ENCODE measurements around the gene SMKR1. TPM values are rescaled to one million over a fixed set of nuclear protein-coding genes. Genes with fewer than 3 reads are reported as not detected.

SMKR1 gene
- total RNA-seq, 2 donors from 2014 or later, result 0.59 to 6.6 TPM

- Histone ChIP-seq H3K9me3 (no peaks in the 10 kb centered on the region), H3K27me3 (replicated peaks; ENCODE audit: insufficient read depth) (no peaks in the 10 kb centered on the region), H3K4me1 (replicated peaks) (no peaks in the 10 kb centered on the region), H3K27ac (no peak overlapping the region), H3K36me3 (no peaks in the 10 kb centered on the region), H3K4me3 (no peak overlapping the region)
- intact Hi-C loops (cut with DNase I), result no loop called here
- no peak for DNase-seq (ENCODE audit: low spot score)
- 100% methylated on average over 1 of the region's 1 CpG for WGBS
- TF ChIP-seq POLR2AphosphoS5 (IDR thresholded peaks at IDR 0.05), result no peak
- no peak for TF ChIP-seq POLR2A (IDR thresholded peaks at IDR 0.05)
- TF ChIP-seq, protein P1, sequence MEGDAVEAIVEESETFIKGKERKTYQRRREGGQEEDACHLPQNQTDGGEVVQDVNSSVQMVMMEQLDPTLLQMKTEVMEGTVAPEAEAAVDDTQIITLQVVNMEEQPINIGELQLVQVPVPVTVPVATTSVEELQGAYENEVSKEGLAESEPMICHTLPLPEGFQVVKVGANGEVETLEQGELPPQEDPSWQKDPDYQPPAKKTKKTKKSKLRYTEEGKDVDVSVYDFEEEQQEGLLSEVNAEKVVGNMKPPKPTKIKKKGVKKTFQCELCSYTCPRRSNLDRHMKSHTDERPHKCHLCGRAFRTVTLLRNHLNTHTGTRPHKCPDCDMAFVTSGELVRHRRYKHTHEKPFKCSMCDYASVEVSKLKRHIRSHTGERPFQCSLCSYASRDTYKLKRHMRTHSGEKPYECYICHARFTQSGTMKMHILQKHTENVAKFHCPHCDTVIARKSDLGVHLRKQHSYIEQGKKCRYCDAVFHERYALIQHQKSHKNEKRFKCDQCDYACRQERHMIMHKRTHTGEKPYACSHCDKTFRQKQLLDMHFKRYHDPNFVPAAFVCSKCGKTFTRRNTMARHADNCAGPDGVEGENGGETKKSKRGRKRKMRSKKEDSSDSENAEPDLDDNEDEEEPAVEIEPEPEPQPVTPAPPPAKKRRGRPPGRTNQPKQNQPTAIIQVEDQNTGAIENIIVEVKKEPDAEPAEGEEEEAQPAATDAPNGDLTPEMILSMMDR (IDR thresholded peaks at IDR 0.05), result no peak
Measured at GRCh38 chr7:129493555-129493954, 8.8 kb upstream of the SMKR1 start.

DNA sequence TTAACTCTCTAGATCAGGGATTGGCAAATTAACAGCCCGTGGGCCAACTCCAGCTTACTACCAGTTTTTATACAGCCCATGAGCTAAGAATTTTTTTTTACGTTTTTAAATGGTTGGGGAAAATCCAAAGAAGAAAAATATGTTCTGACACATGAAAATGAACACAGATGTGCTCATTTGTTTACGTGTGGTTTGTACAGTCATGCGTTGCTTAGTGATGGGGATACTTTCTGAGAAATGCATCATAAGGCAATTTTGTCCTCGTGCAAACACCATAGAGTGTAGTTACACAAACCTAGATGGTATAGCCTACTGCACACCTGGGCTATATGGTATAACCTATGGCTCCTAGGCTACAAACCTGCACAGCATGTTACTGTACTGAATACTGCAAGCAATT, 8.3 kb upstream of the SMKR1 start:
- DNase-seq (ENCODE audit: low spot score), result no peak
- Histone ChIP-seq H3K27me3 (replicated peaks; ENCODE audit: insufficient read depth) (no peaks in the 10 kb centered on the region), H3K36me3 (no peaks in the 10 kb centered on the region), H3K9me3 (no peaks in the 10 kb centered on the region), H3K4me1 (replicated peaks) (no peaks in the 10 kb centered on the region), H3K27ac (no peak overlapping the region), H3K4me3 (no peak overlapping the region)
- intact Hi-C loops (cut with DNase I), result no loop called here
- 61% methylated on average over 5 of the region's 5 CpGs for WGBS
- TF ChIP-seq POLR2A (IDR thresholded peaks at IDR 0.05) (no peak), POLR2AphosphoS5 (IDR thresholded peaks at IDR 0.05) (no peak)
- TF ChIP-seq, protein P1 (IDR thresholded peaks at IDR 0.05), result no peak

DNA sequence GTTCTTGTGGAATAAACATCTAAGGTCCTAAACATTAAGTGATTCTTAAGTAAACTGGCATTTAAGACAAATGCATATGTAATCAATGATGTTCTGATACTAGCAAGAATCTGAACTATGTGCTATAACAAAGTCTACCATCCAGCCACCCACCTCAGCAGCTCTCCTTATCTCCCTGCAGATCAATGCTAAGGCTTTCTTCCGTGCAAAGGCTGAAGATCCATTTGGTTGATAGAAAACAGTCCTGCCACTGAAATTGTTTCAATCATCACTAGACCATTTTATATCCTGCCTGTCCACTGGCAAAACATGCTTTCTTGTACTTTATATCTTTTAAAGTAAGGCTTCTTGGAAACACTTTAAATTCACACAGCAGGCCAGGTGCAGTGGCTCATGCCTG, 6.3 kb upstream of the SMKR1 start:
- DNase-seq (ENCODE audit: low spot score), result no peak
- Histone ChIP-seq H3K4me3 (no peak overlapping the region), H3K27me3 (replicated peaks; ENCODE audit: insufficient read depth) (no peaks in the 10 kb centered on the region), H3K9me3 (no peaks in the 10 kb centered on the region), H3K36me3 (no peaks in the 10 kb centered on the region), H3K27ac (no peak overlapping the region), H3K4me1 (replicated peaks) (no peaks in the 10 kb centered on the region)
- 47% methylated on average over 1 of the region's 1 CpG for WGBS
- intact Hi-C loops (cut with DNase I), result no loop called here
- TF ChIP-seq, protein P1 (IDR thresholded peaks at IDR 0.05), result no peak
- TF ChIP-seq POLR2A (IDR thresholded peaks at IDR 0.05) (no peak), POLR2AphosphoS5 (IDR thresholded peaks at IDR 0.05) (no peak)

GRCh38 chr7:129496653-129497052, 5.7 kb upstream of the SMKR1 start:
- H3K27me3 ChIP-seq (replicated peaks; ENCODE audit: insufficient read depth), result no peaks in the 10 kb centered on the region
- no peak overlapping the region for H3K4me3 ChIP-seq
- no peaks in the 10 kb centered on the region for H3K4me1 ChIP-seq (replicated peaks)
- intact Hi-C loops (cut with DNase I), result no loop called here
- no peak for DNase-seq (ENCODE audit: low spot score)
- H3K27ac ChIP-seq, result no peak overlapping the region
- TF ChIP-seq POLR2AphosphoS5 (IDR thresholded peaks at IDR 0.05), result no peak
- no peak for TF ChIP-seq POLR2A (IDR thresholded peaks at IDR 0.05)
- TF ChIP-seq, protein P1 (IDR thresholded peaks at IDR 0.05), result no peak
- no peaks in the 10 kb centered on the region for H3K9me3 ChIP-seq
- H3K36me3 ChIP-seq, result no peaks in the 10 kb centered on the region
- 74% methylated on average over 7 of the region's 7 CpGs for WGBS

DNA sequence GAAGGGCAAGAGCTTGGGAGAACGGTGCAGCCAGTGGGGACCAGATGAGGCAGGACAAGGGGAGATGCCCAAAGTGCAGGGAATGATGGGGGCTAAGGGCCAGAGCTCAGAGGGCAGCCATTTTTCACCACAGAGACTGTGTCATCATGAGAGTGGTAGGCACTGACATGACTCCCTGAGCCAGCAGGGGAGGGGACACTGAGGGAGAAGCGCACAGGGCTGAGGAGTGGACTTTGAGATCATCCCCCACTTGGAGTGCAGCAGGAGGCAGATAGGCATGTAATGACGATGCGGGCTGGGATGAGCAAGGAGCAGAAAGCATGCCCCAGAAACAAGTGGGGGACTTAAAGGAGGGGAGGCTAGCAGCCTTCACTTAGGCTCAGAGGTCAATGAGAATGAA, 5.2 kb upstream of the SMKR1 start:
- Histone ChIP-seq H3K36me3 (no peaks in the 10 kb centered on the region), H3K27me3 (replicated peaks; ENCODE audit: insufficient read depth) (no peaks in the 10 kb centered on the region), H3K9me3 (no peaks in the 10 kb centered on the region), H3K4me3 (no peak overlapping the region), H3K27ac (no peak overlapping the region), H3K4me1 (replicated peaks) (no peaks in the 10 kb centered on the region)
- WGBS, result 75% methylated on average over 4 of the region's 4 CpGs
- TF ChIP-seq POLR2AphosphoS5 (IDR thresholded peaks at IDR 0.05) (no peak), POLR2A (IDR thresholded peaks at IDR 0.05) (no peak)
- TF ChIP-seq, protein P1 (IDR thresholded peaks at IDR 0.05), result no peak
- DNase-seq (ENCODE audit: low spot score), result no peak
- intact Hi-C loops (cut with DNase I), result no loop called here
